ENCODE data around the gene OVCH2. TPM values are rescaled to one million over a fixed set of nuclear protein-coding genes. Genes with fewer than 3 reads are reported as not detected.
"Not testable (repeated sequence)": the region's sequence is repeated elsewhere in the genome, so short reads cannot be mapped to it uniquely, and the experiment has no call there.

OVCH2 gene
- total RNA-seq (ENCODE audit: low replicate concordance), result 0.89 and 2.0 TPM in 2 replicates
- long read RNA-seq, partial matches to known transcripts, result 0 of 3 reads
- long read RNA-seq, other reads (novel, unspliced or antisense), result 3 of 3 reads

GRCh38 chr11:7706377-7706776, at the start of gene OVCH2:
Gene OVCH2, minus strand, starts transcription at chr11:7706477. Its CDS starts 83 bp downstream, at chr11:7706394.
- Mint-ChIP-seq H3K9me3 (peaks cover 5% of the 10 kb centered on the region), H3K27me3 (peaks cover 5% of the 10 kb centered on the region), H3K36me3 (no peaks in the 10 kb centered on the region), H3K4me3 (no peak within 1 kb of the TSS), H3K27ac (no peak within 1 kb of the TSS), H3K4me1 (ENCODE audit: unreplicated experiment) (no peaks in the 10 kb centered on the region)
- TF ChIP-seq CTCF (conservative IDR thresholded peaks at IDR 0.05), result no peak
- no peak for DNase-seq (ENCODE audit: extremely low spot score, unreplicated experiment)

- H3K27me3 Mint-ChIP-seq, result no peaks in the 10 kb centered on the region
- H3K4me3 Mint-ChIP-seq, result no peak overlapping the region
- TF ChIP-seq CTCF (conservative IDR thresholded peaks at IDR 0.05), result no peak
- H3K4me1 Mint-ChIP-seq (ENCODE audit: unreplicated experiment), result no peaks in the 10 kb centered on the region
- no peaks in the 10 kb centered on the region for H3K9me3 Mint-ChIP-seq
- no peaks in the 10 kb centered on the region for H3K36me3 Mint-ChIP-seq
- H3K27ac Mint-ChIP-seq, result no peak overlapping the region
- DNase-seq (ENCODE audit: extremely low spot score, unreplicated experiment), result no peak
Measured at GRCh38 chr11:7749456-7749855, 43.2 kb upstream of the OVCH2 start.

GRCh38 chr11:7734767-7735166, 28.5 kb upstream of the OVCH2 start:
- not testable (repeated sequence) for H3K27ac Mint-ChIP-seq; H3K27me3 Mint-ChIP-seq; H3K36me3 Mint-ChIP-seq; H3K9me3 Mint-ChIP-seq; H3K4me1 Mint-ChIP-seq (ENCODE audit: unreplicated experiment); DNase-seq (ENCODE audit: extremely low spot score, unreplicated experiment); H3K4me3 Mint-ChIP-seq

- DNase-seq (ENCODE audit: extremely low spot score, unreplicated experiment), result no peak
- H3K36me3 Mint-ChIP-seq, result no peaks in the 10 kb centered on the region
- no peak overlapping the region for H3K27ac Mint-ChIP-seq
- H3K27me3 Mint-ChIP-seq, result no peaks in the 10 kb centered on the region
- H3K4me1 Mint-ChIP-seq (ENCODE audit: unreplicated experiment), result no peaks in the 10 kb centered on the region
- no peak for TF ChIP-seq CTCF (conservative IDR thresholded peaks at IDR 0.05)
- peaks cover 1% of the 10 kb centered on the region for H3K9me3 Mint-ChIP-seq
- no peak overlapping the region for H3K4me3 Mint-ChIP-seq
Measured at GRCh38 chr11:7714786-7715185, 8.5 kb upstream of the OVCH2 start.

- H3K9me3 Mint-ChIP-seq, result no peaks in the 10 kb centered on the region
- H3K27me3 Mint-ChIP-seq, result peaks cover 5% of the 10 kb centered on the region
- no peak overlapping the region for H3K27ac Mint-ChIP-seq
- no peak for DNase-seq (ENCODE audit: extremely low spot score, unreplicated experiment)
- H3K36me3 Mint-ChIP-seq, result no peaks in the 10 kb centered on the region
- H3K4me1 Mint-ChIP-seq (ENCODE audit: unreplicated experiment), result no peaks in the 10 kb centered on the region
- TF ChIP-seq CTCF (conservative IDR thresholded peaks at IDR 0.05), result no peak
- H3K4me3 Mint-ChIP-seq, result no peak overlapping the region
Measured at GRCh38 chr11:7703740-7704139, 2.5 kb downstream of the OVCH2 start.

- TF ChIP-seq CTCF (conservative IDR thresholded peaks at IDR 0.05), result no peak
- no peaks in the 10 kb centered on the region for H3K9me3 Mint-ChIP-seq
- peaks cover 12% of the 10 kb centered on the region for H3K4me1 Mint-ChIP-seq (ENCODE audit: unreplicated experiment)
- H3K36me3 Mint-ChIP-seq, result no peaks in the 10 kb centered on the region
- no peak overlapping the region for H3K27ac Mint-ChIP-seq
- H3K4me3 Mint-ChIP-seq, result no peak overlapping the region
- H3K27me3 Mint-ChIP-seq, result peaks cover 5% of the 10 kb centered on the region
- DNase-seq (ENCODE audit: extremely low spot score, unreplicated experiment), result no peak
Measured at GRCh38 chr11:7696424-7696823, 9.9 kb downstream of the OVCH2 start.
